Progenitor cell of endocrine pancreas (in vitro differentiated cells): Measurements from ENCODE around the gene POR. TPM values are rescaled to one million over a fixed set of nuclear protein-coding genes. Genes with fewer than 3 reads are reported as not detected.

Experiments used
- DNase-seq: peaks from one replicate; pipeline ENCODE4 v3.0.0; 2021; ENCODE audit warnings: low spot score; ENCODE audit not compliant: unreplicated experiment
- H3K27ac Mint-ChIP-seq: 2 replicates; pipeline ENCODE4 v1.8.0; 2021; ENCODE audit warnings: mild to moderate bottlenecking, moderate library complexity, mixed read lengths
- H3K27me3 Mint-ChIP-seq: 2 replicates; pipeline ENCODE4 v1.8.0; 2021; ENCODE audit warnings: mixed read lengths
- H3K36me3 Mint-ChIP-seq: 2 replicates; pipeline ENCODE4 v1.8.0; 2022; ENCODE audit warnings: mixed read lengths; ENCODE audit not compliant: insufficient read depth
- H3K4me1 Mint-ChIP-seq: 2 replicates; pipeline ENCODE4 v1.8.0; 2021; ENCODE audit warnings: low read depth, mixed read lengths
- H3K4me3 Mint-ChIP-seq: 2 replicates; pipeline ENCODE4 v1.8.0; 2021; ENCODE audit warnings: low read depth, mild to moderate bottlenecking, moderate library complexity, mixed read lengths
- H3K9me3 Mint-ChIP-seq: 2 replicates; pipeline ENCODE4 v1.8.0; 2021; ENCODE audit warnings: low read depth, mixed read lengths
- CTCF ChIP-seq: fragments of 200-600 bp; sonication (generic); IDR thresholded peaks from one replicate; pipeline ENCODE4 v1.5.0; 2021; ENCODE audit warnings: antibody characterized with exemption, mild to moderate bottlenecking; ENCODE audit not compliant: unreplicated experiment
- total RNA-seq: library from RNA; stranded (reverse); gene quantifications from 2 replicates; pipeline ENCODE4 v1.2.1, GENCODE V29; 2021

The POR gene
- total RNA-seq, 1 donor from 2014 or later, result 87.2 TPM

DNA sequence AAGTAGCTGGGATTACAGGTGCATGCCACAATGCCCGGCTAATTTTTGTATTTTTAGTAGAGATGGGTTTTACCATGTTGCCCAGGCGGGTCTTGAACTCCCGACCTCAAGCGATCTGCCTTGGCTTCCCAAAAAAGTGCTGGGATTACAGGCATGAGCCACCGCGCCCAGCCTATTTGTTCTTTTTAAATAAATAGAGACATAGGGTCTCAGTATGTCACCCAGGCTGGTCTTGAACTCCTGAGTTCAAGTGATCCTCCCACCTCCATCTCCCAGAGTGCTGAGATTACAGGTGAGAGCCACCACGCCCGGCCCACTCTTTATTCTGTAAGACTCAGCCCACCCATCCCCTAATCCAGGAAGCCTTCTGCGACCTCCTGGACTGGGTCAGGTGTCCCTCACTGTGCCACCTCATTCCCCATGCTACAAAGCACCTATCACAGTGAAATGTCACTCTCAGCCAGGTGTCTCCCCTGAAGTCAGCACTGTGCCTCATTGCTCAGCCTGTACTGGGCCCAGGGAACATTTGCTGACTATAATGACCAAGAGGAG is 76.7 kb downstream of the POR start:
- Mint-ChIP-seq H3K27ac (no peak overlapping the region), H3K36me3 (peaks cover 14% of the 10 kb centered on the region)

GRCh38 chr7:75992083-75992755 is 77.3 kb downstream of the POR start:
- no peak for TF ChIP-seq CTCF
- Mint-ChIP-seq H3K27ac (no peak overlapping the region), H3K27me3 (no peaks in the 10 kb centered on the region), H3K4me1 (peaks cover 11% of the 10 kb centered on the region), H3K36me3 (peaks cover 14% of the 10 kb centered on the region), H3K9me3 (no peaks in the 10 kb centered on the region), H3K4me3 (no peak overlapping the region)
- no peak for DNase-seq

More for the DNA sequence above, 76.7 kb downstream of the POR start:
- Mint-ChIP-seq H3K27me3 (no peaks in the 10 kb centered on the region), H3K4me3 (no peak overlapping the region), H3K9me3 (no peaks in the 10 kb centered on the region), H3K4me1 (peaks cover 11% of the 10 kb centered on the region)
- no peak for DNase-seq
- TF ChIP-seq CTCF, result no peak

DNA sequence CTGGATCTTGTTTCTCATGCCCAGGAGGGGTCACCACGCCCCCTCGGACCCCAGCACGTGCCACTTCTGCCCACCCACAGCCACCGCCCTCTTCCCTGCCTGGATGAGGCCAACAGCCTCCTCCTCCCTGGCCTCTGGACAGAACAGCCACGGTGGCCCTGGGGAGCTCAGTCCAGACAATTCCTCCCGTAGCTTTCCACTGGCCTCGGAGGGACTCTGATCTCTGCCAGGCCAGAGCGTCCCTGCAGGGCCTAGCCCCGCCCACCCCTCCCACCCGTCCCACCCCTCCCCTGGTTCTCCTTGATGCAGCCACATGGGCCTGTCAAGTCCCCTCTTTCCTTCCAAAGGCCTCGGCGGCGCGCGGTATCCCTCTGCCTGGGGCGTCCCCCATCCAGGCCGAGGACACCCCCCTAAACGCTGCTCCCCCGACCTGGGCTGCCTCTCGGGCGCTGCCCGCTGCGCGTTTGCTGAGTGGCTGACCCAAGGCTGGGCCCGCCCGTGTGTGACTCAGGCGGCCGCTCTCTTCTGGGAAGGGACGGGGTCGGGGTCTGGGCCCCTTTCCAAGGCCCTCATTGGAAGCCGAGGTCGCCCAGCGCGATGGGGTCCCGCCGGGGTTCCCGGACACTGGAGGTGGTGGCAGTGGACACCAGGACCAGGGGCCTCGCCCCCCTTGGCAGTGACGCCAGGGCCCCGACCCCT is 78.9 kb downstream of the POR start:
- peak overlapping the region; percentile 85 for H3K27ac Mint-ChIP-seq
- no peaks in the 10 kb centered on the region for H3K27me3 Mint-ChIP-seq
- H3K9me3 Mint-ChIP-seq, result no peaks in the 10 kb centered on the region
- no peak for TF ChIP-seq CTCF
- DNase-seq, result peak; percentile 38
- peaks cover 11% of the 10 kb centered on the region for H3K4me1 Mint-ChIP-seq
- H3K36me3 Mint-ChIP-seq, result peaks cover 21% of the 10 kb centered on the region
- H3K4me3 Mint-ChIP-seq, result peak overlapping the region; percentile 74

- TF ChIP-seq CTCF, result peak; percentile 42
- Mint-ChIP-seq H3K4me3 (peak within 1 kb of the TSS; percentile 74), H3K9me3 (no peaks in the 10 kb centered on the region), H3K27me3 (no peaks in the 10 kb centered on the region), H3K27ac (peak within 1 kb of the TSS; percentile 85), H3K4me1 (peaks cover 11% of the 10 kb centered on the region), H3K36me3 (peaks cover 21% of the 10 kb centered on the region)
- DNase-seq, result peak; percentile 94
Measured at GRCh38 chr7:75994388-75995051, 79.6 kb downstream of the POR start, which contains the start of gene TMEM120A. TMEM120A (minus strand) TSS chr7:75994595; CDS start chr7:75994570, 25 bp downstream.

GRCh38 chr7:75995052-75995471 is 80.1 kb downstream of the POR start:
- no peak for TF ChIP-seq CTCF
- Mint-ChIP-seq H3K4me1 (peaks cover 9% of the 10 kb centered on the region), H3K27me3 (no peaks in the 10 kb centered on the region), H3K9me3 (no peaks in the 10 kb centered on the region), H3K27ac (no peak overlapping the region), H3K4me3 (peak overlapping the region; percentile 63), H3K36me3 (peaks cover 21% of the 10 kb centered on the region)
- no peak for DNase-seq
